ENCODE results near the gene ACTR2.
"Not testable (repeated sequence)": the region's sequence is repeated elsewhere in the genome, so short reads cannot be mapped to it uniquely, and the experiment has no call there.

Gene ACTR2

DNA sequence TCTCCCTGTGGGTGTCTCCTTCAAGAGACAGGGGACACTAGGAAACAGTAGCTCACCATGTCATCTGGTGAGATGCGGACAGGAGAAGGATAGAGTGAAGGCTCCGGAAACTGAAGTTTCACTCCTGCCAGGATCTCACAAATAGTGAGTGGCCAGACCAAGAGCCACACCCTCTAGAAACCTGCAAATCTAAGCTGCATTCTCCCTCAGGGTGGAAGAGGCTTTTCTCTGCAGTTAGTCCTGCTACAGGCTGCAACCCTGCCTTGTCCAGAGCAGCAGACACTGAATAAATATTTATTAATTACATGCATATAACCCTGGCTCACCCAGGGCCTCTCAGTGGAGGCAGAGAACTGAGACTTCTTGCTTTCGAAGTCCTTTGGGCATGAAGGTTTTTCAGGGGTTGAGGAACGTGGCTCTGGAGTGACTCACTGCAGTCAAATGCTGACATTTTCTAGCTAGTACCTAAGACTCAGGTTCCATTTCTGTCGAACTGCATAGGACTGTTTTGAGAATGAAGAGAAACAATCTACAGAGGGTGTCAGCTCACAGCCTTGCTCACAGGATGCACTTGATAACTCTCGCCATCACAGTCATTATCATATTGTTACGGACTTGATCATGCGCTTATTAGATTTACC, 87.3 kb downstream of the ACTR2 start:
- FAIRE-seq: no peak

DNA sequence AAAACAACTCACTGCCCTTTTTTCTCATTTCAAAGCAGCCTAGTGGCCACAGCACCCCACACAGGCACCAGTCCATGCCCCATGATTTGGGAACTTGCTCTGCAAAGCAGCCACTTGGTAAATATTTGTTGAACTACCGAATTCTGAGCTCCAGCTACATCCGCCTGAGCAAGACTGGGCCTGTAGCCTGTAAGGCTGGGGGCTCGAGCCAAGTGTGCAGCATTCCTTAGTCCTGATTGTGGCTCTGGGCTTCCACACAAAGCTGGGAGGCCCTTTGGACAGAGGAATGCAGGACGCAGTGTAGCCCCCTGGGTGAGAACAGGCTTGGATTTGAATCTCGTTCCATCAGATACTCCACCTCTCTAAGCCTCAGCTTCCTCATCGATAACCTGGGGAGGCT, 88.4 kb downstream of the ACTR2 start:
- no peak for FAIRE-seq

DNA sequence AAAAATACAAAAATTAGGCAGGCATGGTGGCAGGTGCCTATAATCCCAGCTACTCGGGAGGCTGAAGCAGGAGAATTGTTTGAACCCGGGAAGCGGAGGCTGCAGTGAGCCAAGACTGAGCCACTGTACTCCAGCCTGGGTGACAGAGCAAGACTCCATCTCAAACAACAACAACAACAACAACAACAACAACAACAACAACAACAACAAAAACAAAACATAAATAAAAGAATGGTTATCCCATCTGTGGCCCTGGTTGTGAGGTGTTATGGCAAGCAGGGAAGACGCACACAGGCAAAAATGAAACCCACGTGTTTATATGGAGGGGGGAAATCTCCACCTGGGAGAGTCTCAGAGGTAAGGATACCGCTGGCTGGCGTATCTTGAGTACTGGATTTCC, 89.7 kb downstream of the ACTR2 start:
- not testable (repeated sequence) for FAIRE-seq

DNA sequence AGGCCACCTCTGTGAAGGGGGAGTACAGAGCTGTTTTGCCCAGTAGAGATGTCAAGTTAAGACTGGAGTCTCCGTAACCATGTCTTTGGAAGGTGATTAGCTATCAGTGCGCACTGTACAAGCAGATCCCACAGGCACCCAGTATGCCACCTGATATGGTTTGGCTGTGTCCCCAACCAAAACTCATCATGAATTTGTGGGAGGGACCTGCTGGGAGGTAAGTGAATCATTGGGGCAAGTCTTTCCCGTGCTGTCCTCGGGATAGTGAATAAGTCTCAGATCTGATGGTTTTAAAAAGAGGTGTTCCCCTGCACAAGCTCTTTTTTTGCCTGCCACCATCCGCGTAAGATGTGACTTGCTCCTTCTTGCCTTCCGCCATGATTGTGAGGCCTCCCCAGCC, 90.2 kb downstream of the ACTR2 start:
- no peak for FAIRE-seq

GRCh38 chr2:65319072-65319673, 91.5 kb downstream of the ACTR2 start:
- no peak for FAIRE-seq

GRCh38 chr2:65319674-65320041, 92.0 kb downstream of the ACTR2 start:
- no peak for FAIRE-seq

- no peak for FAIRE-seq
Observed at GRCh38 chr2:65320042-65320725, 92.6 kb downstream of the ACTR2 start.

Measured in TTC549 (cell line).